ENCODE data around the gene UBE2D2. TPM values are rescaled to one million over a fixed set of nuclear protein-coding genes. Genes with fewer than 3 reads are reported as not detected.
"Not testable (repeated sequence)": the region's sequence is repeated elsewhere in the genome, so short reads cannot be mapped to it uniquely, and the experiment has no call there.

The UBE2D2 gene
- total RNA-seq, 3 donors from 2014 or later = 139 to 145 (median 140) TPM

DNA sequence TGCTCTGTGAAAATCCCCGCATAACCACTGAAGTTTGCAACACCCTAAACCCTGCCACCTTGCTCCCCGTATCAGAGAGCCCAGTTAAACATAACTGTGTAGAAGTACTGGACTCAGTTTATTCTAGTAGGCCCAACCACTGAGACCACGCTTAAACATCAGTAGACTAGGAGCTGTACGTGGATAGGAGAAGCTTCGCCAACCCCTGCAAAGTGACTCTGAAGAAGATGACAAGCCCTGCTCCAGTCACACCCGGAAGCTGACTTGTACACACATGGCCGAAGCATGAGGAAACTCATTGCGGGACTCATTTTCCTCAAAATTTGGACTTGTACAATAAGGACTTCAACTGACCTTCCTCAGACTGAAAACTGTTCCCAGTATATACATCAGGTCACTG is 32.4 kb upstream of the UBE2D2 start:
- DNase-seq; H3K9me3 ChIP-seq; H3K36me3 ChIP-seq (ENCODE audit: low read depth); H3K4me3 ChIP-seq; ATAC-seq; intact Hi-C loops (cut with DNase I, micrococcal nuclease): not testable (repeated sequence)
- peaks cover 14% of the 10 kb centered on the region for H3K4me1 ChIP-seq (ENCODE audit: low read depth)

DNA sequence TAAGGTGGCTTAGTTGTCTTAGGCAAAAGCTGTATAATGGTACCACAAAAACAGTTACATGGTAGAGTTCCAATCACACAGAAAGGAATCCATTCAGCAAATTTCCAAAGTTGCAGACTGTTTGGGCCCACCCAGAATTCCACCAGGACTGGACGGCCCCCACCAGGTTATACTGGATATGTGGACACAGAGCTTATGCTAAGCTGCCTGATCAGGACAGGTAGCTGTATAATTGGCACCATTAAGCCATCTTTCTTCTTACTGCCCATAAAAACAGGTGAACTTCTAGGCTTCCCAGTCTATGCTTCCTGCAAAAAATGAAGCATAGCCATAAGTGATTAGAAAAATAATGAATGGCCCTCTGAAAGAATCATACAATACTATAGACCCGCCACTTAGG is 31.1 kb upstream of the UBE2D2 start:
- H3K36me3 ChIP-seq (ENCODE audit: low read depth); H3K4me3 ChIP-seq; H3K9me3 ChIP-seq; ATAC-seq; DNase-seq; H3K4me1 ChIP-seq (ENCODE audit: low read depth); intact Hi-C loops (cut with DNase I, micrococcal nuclease): not testable (repeated sequence)

DNA sequence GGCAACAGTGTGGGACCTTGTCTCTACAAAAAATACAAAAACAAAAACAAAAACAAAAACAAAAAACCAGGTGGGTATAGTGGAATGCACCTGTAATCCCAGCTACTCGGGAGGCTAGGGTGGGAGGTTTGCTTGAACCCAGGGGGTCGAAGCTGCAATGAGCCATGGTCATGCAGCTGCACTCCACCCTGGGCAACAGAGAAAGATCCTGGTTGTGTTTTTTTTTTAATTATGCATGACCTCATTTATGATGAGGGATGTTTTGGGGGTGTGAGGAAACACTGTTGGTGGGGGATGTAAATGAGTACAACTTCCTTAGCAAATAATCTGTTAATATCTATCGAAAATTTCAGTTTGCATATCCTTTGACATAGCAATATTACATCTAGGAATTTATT is 29.4 kb upstream of the UBE2D2 start:
- ATAC-seq (no peak), DNase-seq (no peak)
- intact Hi-C loops (cut with DNase I, micrococcal nuclease) = no loop called here
- Histone ChIP-seq H3K9me3 (no peaks in the 10 kb centered on the region), H3K36me3 (ENCODE audit: low read depth) (no peaks in the 10 kb centered on the region), H3K4me1 (ENCODE audit: low read depth) (no peaks in the 10 kb centered on the region), H3K4me3 (no peak overlapping the region)
- TF ChIP-seq, protein P1, sequence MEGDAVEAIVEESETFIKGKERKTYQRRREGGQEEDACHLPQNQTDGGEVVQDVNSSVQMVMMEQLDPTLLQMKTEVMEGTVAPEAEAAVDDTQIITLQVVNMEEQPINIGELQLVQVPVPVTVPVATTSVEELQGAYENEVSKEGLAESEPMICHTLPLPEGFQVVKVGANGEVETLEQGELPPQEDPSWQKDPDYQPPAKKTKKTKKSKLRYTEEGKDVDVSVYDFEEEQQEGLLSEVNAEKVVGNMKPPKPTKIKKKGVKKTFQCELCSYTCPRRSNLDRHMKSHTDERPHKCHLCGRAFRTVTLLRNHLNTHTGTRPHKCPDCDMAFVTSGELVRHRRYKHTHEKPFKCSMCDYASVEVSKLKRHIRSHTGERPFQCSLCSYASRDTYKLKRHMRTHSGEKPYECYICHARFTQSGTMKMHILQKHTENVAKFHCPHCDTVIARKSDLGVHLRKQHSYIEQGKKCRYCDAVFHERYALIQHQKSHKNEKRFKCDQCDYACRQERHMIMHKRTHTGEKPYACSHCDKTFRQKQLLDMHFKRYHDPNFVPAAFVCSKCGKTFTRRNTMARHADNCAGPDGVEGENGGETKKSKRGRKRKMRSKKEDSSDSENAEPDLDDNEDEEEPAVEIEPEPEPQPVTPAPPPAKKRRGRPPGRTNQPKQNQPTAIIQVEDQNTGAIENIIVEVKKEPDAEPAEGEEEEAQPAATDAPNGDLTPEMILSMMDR (IDR thresholded peaks at IDR 0.05) = no peak

DNA sequence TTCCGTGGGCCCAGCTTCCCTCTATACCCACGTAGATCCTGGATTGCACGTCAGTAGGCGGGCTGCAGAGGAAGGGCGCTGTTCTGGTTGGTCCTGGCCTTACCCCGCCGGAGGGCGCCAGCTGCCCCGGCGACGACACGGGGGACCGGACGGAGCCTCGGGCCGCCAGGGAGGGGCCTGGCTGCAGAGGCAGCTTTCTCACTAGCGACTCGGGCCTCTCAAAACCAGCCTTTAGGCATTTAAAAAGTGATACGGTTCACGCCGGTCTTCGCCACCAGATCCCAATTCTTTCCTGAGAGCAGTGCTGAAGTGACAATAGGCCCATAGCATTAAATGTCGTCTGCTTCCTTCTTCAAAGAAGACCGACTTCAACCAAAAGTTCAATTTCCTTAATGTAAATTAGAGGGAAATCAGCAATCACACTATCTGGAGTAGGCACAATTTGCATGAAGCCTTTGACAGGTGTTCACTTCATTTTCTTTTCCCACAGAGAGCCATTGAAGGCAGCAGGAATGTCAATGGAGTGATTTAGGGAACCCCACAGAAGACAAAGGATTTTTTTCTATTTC is 17.6 kb upstream of the UBE2D2 start:
- no peak overlapping the region for H3K4me3 ChIP-seq

DNA sequence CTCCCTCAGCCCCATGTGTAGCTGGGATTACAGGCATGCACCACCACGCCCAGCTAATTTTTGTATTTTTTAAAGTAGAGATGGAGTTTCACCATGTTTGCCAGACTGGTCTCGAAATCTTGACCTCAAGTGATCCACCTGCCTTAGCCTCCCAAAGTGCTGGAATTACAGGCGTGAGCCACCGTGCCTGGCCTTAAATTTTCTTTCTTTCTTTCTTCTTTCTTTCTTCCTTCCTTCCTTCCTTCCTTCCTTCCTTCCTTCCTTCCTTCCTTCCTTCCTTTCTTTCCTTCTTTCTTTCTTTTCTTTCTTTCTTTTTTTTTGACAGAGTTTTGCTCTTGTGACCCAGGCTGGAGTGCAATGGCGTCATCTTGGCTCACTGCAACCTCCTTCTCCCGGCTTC is 14.5 kb upstream of the UBE2D2 start:
- intact Hi-C loops (cut with DNase I, micrococcal nuclease); H3K36me3 ChIP-seq (ENCODE audit: low read depth); H3K4me1 ChIP-seq (ENCODE audit: low read depth); H3K4me3 ChIP-seq; DNase-seq; H3K9me3 ChIP-seq; ATAC-seq: not testable (repeated sequence)

More for the DNA sequence above, 17.6 kb upstream of the UBE2D2 start:
- no peaks in the 10 kb centered on the region for H3K9me3 ChIP-seq
- intact Hi-C loops (cut with DNase I, micrococcal nuclease) = no loop called here
- no peaks in the 10 kb centered on the region for H3K4me1 ChIP-seq (ENCODE audit: low read depth)
- ATAC-seq = peak; percentile 99
- H3K36me3 ChIP-seq (ENCODE audit: low read depth) = no peaks in the 10 kb centered on the region
- DNase-seq = peak; percentile 82 to 87 (median 87)
- TF ChIP-seq, protein P1 (IDR thresholded peaks at IDR 0.05) = no peak

DNA sequence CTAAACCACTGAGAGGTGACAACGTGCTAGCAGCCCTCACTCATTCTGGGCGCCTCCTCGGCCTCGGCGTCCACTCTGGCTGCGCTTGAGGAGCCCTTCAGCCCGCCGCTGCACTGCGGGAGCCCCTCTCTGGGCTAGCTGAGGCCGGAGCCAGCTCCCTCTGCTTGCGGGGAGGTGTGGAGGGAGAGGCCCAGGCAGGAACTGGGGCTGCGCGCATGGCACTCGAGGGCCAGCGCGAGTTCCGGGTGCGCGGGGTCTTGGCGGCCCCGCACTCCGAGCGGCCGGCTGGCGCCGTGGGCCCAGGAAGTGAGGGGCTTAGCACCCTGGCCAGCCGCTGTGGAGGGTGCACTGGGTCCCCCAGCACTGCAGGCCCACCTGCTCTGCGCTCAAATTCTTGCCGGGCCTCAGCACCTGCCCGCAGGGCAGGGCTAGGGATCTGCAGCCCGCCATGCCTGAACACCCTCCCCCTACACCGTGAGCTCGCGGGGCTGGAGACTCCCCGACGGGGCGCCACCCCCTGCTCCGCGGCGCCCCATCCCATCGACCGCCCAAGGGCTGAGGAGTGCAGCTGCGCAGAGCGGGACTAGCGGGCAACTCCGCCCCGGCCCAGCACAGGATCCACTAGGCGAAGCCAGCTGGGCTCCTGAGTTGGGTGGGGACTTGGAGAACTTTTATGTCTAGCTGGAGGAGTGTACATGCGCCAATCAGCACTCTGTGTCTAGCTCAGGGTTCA is 11.8 kb upstream of the UBE2D2 start:
- no peak for DNase-seq
- no peaks in the 10 kb centered on the region for H3K9me3 ChIP-seq
- H3K36me3 ChIP-seq (ENCODE audit: low read depth) = no peaks in the 10 kb centered on the region
- TF ChIP-seq, protein P1 (IDR thresholded peaks at IDR 0.05) = no peak
- intact Hi-C loops (cut with DNase I, micrococcal nuclease) = no loop called here
- no peak overlapping the region for H3K4me3 ChIP-seq
- no peak for ATAC-seq
- H3K4me1 ChIP-seq (ENCODE audit: low read depth) = no peaks in the 10 kb centered on the region

DNA sequence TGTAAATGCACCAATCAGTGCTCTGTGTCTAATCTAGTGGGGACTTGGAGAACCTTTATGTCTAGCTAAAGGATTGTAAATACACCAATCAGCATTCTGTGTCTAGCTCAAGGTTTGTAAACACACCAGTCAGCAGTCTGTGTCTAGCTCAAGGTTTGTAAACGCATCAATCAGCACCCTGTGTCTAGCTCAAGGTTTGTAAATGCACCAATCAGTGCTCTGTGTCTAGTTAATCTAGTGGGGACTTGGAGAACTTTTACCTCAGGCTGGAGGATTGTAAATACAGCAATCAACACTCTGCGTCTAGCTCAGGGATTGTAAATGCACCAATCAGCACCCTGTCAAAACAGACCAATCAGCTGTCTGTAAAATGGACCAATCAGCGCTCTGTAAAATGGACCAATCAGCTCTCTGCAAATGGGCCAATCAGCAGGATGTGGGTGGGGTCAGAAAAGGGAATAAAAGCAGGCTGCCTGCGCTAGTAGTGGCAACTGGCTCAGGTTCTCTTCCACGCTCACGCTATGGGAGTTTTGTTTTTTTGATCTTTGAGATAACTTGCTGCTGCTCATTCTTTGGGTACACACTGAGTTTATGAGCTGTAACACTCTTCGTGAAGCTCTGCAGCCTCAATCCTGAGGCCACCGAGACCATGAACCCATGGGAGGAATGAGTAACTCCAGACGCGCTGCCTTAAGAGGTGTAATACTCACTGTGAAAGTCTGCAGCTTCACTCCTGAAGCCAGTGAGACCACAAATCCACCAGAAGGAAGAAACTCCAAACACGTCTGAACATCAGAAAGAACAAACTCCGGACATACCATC is 10.9 kb upstream of the UBE2D2 start:
- H3K4me3 ChIP-seq; H3K9me3 ChIP-seq; DNase-seq; ATAC-seq; intact Hi-C loops (cut with DNase I, micrococcal nuclease); H3K36me3 ChIP-seq (ENCODE audit: low read depth); H3K4me1 ChIP-seq (ENCODE audit: low read depth): not testable (repeated sequence)
